GM11168 (cell line): Measurements from ENCODE around the gene CDIPT.
"Not testable (repeated sequence)": the region's sequence is repeated elsewhere in the genome, so short reads cannot be mapped to it uniquely, and the experiment has no call there.

Experiments used
- in situ Hi-C: fragments of 300-500 bp; cut with MboI; formaldehyde crosslinking; loops from one replicate; pipeline ENCODE4 v1.12.0; 2022; ENCODE audit warnings: low sequenced_read_pairs; ENCODE audit not compliant: unreplicated experiment

The CDIPT gene

DNA sequence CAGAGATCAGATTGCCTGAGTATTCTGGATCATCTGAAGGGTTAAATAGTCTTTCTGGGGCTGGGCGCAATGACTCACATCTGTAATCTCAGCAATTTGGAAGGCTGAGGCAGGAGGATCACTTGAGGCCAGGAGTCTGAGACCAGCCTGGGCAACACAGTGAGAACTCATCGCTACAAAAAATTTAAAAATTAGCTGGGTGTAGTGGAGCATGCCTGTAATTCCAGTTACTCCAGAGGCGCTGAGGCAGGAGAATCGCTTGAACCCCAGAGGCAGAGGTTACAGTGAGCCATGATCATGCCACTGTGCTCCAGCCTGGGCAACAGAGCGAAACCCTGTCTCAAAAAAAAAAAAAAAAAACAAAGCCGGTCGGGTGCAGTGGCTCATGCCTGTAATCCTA lies 27.1 kb downstream of the CDIPT start:
- in situ Hi-C loops: no loop called here

DNA sequence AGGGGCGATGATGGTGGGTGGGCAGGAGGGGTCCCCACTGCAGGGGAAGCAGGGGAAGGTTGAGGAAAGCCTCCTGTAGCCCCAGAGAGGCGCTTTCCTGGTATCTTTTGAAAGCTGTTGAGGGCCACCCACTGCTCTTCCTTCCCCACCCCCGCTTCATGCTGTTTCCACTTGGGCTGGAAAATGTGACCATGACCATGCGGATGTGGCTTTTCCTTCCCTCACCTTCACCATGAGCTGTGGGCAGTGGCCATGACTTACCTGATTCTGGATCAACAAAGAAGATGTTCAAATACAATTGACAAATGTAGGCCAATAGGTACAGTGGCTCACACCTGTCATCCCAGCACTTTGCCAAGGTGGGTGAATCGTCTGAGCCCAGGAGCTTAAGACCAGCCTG lies 28.9 kb downstream of the CDIPT start:
- in situ Hi-C loops: no loop called here

DNA sequence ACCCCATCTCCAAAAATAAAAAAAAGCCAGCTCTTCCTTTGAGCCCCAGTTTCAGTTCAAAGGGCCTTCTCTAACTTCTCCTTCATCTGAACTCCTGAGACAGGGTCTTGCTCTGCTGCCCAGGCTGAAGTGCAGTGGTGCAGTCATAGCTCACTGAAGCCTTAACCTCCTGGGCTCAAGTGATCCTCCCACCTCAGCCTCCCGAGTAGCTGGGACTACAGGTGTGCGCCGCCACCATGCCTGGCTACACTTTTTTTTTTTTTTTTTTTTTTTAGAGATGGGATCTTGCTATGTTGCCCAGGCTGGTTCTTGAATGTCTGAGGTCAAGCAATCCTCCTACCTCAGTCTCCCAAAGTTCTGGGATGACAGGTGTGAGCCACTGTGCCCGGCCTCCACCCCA lies 29.8 kb downstream of the CDIPT start:
- in situ Hi-C loops: not testable (repeated sequence)

DNA sequence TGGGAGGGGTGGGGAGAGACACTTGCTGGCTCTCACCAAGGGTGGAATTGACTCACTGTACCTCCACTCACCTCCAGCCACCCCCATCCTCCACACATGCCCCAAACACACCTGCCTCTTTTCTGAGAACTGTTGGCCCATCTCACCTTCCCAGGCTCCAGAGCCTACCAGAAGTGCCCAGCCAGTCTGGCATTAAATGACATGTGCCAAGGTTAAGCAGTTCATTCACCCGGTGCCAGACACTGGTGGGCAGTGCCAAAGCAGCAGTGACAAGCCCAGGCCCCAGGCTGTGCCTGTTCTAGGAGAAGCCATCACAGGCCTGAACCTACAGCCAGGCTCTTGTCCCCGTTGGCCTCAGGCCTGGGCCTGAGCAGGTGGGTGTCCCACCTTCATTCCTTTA lies 31.5 kb downstream of the CDIPT start:
- in situ Hi-C loops: no loop called here

DNA sequence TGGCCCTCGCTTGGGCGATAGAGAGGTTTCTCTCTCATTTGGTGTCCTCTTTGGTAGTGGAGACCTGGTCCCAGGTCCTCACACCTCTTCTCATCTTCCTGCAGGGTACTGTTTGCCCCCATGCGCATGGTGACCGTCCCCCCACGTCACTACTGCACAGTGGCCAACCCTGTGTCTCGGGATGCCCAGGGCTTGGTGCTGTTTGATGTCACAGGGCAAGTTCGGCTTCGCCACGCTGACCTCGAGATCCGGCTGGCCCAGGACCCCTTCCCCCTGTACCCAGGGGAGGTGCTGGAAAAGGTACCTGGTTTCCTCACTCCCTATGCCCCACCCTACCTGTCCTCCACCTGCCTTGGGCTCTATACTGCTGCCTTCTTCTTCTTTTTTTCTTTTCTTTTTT lies 32.3 kb downstream of the CDIPT start:
- in situ Hi-C loops: no loop called here

DNA sequence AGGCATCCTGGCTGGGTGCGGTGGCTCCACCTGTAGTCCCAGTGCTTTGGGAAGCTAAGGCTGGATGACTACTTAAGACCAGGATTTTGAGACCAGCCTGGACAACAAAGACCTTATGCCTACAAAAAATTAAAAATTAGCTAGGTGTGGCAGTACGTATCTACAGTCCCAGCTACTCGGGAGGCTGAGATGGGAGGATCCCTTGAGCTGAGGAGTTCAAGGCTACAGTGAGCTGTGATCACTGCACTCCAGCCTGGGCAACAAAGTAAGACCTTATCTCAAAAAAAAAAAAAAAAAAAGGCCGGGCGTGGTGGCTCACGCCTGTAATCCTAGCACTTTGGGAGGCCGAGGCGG lies 36.7 kb downstream of the CDIPT start:
- in situ Hi-C loops: no loop called here

DNA sequence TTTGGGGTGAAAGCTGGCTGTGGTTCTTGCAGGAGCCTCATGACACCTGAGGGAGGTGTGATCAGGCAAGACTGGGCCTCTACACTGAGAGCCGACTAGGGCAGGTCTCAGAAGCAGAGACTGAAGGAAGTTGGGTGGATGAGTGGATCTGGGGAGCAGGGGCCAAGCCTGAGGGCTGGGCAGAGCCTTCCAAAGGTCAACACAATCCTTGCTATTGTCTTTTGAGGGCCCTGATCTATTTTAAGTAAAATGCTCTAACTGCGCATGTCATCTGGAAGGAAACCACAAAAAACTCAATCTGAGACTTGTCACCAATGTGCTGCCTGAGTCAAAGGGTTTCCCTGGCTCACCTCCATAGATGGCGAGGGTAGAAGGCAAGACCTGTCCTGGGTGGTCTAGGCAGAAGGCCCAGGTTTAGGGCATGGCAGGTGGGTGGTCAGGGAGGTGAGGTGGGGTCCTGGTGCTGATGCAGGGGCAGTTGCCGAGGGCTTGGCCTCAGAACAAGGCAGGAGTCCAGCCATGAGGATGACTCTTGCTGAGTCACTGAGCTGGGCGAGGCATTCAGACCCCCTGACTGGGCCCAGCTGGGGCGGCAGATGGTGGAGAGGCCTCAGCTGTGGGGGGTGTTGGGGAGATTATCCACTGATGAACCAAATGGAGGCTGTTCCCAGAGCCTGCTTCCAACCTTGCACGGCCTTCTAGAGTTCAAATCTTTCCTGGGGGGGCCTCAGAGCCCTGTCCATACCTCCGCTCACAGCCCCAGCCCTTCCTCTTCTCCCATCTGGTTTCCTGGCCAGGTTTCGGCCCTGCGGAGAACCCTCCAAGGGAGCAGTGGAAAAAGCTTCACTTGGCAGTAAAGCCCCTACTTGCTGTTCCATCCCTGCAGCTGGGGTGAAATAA lies 37.6 kb downstream of the CDIPT start:
- in situ Hi-C loops: no loop called here

DNA sequence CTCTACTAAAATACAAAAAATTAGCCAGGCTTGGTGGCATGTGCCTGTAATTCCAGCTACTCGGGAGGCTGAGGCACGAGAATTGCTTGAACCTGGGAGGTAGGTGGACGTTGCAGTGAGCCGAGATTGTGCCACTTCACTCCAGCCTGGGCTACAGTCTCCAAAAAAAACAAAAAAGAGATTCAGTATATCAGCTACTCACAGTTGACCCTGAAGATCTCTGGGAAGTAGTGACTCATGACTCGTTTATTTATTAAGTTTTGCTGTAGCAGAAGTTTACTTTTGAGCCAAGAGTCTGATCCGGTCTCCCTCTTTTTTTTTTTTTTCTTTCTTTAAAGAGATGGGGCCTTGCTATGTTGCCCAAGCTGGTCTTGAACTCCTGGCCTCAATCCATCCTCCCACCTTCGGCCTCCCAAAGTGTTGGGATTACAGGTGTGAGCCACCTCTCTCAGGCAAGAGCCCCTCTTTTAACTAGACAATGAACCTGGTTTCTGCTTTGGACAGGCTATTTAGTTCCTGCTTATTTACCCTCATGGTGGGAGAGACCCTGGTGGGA lies 38.4 kb downstream of the CDIPT start:
- in situ Hi-C loops: no loop called here

DNA sequence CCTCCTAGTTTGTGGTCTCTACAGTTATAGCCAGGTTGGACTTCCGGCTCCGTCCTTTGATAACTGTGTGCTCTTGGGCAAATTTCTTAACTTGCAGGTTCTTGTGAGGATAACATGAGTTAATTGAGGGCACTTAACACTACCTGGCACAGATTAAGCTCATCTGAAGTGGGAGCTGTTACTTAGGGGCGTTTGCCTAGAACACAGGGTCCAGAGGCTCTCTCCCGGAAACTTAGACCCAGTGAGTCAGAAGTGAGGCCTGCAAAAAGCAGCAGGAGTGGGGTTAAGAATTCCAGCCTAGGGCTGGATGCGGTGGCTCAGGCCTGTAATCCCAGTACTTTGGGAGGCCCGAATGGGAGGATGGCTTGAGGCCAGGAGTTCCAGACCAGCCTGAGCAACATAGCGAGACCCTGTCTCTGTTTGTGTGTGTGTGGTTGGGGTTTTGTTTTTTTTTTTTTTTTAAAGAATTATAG lies 41.3 kb downstream of the CDIPT start:
- in situ Hi-C loops: no loop called here

DNA sequence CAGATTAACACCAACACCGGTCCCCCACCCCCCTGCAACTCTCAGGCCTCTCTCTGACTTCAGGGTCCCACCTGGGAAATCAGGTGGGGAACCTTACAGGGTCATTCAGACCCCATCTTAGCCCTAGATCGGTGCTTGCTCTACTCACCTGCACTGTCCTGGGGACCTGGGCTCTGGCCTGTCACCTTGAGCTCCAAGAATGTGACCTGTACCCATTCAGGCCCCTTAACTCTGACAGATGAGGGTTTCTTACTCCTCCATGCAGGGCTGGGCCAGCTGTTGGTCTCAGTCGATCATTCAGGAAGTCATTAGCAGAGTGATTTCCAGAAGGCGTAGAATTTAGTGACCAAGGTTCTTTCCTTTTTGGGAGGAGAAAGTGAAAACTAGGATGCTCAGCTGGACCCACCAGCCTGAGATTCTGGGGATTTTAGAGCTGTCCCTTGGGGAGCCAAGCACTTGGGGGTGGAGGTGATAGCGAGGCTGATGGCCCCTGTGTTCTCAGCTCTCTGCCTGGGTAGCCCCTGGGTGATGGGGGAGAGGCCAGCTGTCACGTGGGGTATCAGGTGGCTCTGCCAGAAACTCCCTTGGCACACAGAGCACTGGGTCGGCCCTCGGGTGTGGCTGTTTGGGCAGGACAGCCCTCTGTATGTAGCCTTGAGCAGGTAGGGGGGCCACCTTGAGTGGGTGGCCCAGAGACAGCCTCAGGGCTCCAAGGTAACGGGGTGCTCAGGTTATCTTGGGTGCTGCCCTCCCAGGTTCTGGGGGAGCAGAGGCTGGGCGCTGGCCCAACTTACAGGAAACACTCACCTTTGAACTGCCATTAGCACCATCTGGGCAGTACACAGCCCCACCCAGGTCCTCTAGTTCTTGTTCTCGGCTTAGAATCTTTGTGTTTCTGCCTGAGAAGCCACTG lies 42.0 kb downstream of the CDIPT start:
- in situ Hi-C loops: no loop called here

DNA sequence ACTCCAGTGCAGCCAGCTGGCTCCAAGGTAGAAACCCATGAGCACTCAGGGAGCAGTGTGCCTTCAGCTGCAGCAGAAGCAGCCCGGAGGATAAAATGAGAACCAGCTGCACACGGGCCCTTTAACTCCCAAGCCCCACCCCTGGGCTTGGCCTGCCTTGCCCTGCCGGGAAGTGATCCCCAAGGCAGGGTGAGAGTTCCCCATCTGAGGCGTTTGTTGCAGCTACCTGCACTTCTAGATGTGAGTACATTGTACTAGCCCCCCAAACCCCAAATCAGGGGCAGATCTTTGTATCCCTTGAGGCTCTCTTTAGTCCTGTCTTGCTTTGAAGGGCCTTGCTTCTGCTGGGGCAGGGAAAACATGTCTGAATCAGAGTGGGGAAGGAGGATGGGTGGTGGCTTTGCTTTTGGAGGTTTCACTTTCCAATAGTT lies 42.7 kb downstream of the CDIPT start, which contains the start of gene MVP:
Gene MVP (plus strand): TSS at position 192 of the 431 bp plus-strand sequence. CDS start 10,088 bp downstream, outside the sequence.
- in situ Hi-C loops: no loop called here

DNA sequence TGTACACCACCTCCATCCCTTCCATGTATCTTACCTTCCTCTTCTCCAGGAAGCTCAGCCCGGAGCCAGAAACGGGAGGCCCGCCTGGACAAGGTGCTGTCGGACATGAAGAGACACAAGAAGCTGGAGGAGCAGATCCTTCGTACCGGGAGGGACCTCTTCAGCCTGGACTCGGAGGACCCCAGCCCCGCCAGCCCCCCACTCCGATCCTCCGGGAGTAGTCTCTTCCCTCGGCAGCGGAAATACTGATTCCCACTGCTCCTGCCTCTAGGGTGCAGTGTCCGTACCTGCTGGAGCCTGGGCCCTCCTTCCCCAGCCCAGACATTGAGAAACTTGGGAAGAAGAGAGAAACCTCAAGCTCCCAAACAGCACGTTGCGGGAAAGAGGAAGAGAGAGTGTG lies 43.5 kb downstream of the CDIPT start:
- in situ Hi-C loops: no loop called here

DNA sequence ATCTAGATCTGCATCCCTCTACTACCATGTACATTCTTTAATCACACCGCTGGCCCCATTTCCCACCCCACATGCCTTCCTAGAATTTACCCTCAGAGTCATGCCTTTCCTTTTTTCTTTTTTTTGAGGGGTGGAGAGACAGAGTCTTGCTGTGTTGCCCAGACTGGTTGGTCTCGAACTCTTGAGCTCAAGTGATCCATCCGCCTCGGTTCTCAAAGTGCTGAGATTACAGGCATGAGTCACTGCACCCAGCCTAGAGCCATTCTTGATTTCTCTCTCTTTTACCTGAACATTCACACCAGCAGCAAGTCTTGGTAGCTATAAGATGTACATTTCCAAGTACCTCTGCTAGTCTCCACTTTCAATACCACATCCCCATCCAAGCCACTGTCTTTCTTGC lies 44.9 kb downstream of the CDIPT start:
- in situ Hi-C loops: no loop called here

DNA sequence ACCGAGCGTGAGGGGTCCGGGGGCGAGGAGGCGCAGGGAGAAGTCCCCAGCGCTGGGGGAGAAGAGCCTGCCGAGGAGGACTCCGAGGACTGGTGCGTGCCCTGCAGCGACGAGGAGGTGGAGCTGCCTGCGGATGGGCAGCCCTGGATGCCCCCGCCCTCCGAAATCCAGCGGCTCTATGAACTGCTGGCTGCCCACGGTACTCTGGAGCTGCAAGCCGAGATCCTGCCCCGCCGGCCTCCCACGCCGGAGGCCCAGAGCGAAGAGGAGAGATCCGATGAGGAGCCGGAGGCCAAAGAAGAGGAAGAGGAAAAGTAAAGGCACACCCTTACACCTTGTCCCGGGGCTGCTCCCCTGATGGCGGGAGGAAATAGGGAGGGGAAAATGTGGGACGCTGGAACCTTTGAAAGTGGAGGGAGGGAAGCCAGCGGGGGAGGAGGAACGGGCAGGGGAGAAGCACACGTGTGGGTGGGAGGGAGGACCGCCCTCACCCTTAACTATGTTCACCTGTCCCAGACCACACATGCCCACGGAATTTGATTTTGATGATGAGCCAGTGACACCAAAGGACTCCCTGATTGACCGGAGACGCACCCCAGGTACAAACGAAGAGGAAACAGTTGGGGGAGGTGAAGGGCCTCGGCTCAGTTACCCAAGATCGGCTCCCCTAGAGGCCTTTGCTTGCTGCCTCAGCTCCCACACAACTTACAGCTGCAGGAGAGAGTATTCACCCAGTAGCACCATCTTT lies 46.2 kb downstream of the CDIPT start:
- in situ Hi-C loops: no loop called here

DNA sequence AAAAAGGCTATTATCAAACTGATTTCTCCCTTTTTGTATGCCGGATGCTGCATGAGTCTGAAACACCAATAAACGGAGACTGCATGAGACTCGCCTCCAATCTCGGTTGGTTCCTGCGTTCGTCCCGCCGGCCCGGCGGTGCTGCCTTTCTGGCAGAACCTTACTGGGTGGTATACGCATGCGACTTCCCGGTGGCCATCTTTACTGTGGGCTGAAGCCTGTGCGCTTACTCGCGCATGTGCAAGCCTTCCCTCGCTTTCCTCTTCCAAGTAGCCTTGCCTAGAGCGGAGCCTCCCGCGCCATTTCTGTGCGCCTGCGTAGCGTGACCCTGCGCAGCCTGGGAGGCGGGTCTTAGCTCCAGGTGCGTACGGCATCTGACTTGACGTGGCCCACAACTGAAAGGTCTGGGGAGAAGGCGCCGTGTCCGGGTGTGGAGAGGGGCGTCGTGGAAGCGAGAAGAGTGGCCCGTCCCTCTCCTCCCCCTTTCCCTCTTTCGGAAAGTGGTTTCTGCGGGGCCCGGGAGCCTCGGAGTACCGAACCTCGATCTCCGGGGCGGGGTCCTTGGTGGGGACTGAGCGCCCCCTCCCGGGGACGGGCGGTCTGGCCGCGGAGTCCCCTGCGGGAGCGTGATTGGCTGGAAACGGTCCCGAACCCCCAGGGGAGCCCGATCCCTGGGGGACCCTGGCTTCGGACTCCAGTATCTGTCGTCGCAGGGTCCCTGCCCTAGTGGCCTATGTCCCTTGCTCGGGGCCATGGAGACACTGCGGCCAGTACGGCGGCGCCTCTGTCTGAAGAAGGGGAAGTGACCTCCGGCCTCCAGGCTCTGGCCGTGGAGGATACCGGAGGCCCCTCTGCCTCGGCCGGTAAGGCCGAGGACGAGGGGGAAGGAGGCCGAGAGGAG lies 47.0 kb downstream of the CDIPT start, which contains the start of gene PAGR1:
Gene PAGR1 (plus strand): TSS at position 360 of the 901 bp plus-strand sequence. CDS start 374 bp downstream, at position 734.
- in situ Hi-C loops: no loop called here

DNA sequence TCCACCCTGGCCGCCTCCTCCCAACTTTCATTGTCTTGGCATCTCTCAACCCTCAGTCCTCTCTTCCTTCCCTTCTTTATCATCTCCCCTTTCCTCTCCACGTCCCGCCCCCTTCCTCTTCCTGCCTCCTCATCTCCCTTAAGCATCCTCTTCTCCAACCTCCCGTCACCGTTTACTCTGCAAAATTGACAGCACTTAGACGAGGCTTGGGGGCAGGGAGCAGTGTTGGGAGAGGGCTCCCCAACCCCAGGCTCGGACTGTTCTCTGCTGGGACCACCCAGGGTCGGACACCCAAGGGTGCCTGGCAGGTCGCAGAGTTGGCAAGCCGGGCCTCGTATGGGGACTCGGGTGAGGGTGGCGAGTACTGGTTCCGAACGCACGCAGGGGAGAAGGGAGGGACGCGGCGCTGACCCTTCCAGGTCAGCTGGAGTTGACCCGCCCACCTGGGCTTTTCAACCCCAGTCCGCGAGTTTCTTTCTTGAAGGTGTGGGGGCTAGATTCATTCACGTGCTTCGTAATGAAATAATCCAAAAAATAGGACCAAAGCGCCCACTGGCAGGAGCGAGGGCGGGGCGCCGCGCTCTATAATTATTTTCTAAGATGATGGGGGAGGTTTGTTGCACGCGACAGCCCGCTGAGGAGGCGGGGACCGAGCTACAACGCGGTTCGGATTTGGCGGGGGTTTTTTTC lies 47.8 kb downstream of the CDIPT start:
- in situ Hi-C loops: no loop called here

DNA sequence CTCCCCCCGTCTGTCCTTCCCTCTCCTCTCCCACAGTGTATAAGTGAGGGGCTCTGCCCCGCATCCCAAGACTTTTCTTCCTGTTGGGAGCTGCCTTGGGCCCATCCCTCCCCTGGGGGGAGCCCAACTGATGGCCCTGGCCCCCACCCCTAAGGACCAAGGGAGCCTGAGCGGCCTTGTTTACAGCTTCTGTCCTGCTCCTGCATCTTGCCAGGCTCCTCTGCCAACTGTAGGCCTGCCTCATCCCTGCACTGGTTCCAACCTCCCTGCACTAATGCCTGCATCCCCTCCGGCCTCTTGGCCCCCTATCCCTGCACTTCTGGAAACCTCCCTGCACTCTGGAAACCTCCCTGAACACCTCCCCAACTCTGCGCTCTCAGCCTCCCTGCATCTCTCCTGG lies 48.4 kb downstream of the CDIPT start:
- in situ Hi-C loops: no loop called here
